ENCODE measurements around the gene RPS28.

DNA sequence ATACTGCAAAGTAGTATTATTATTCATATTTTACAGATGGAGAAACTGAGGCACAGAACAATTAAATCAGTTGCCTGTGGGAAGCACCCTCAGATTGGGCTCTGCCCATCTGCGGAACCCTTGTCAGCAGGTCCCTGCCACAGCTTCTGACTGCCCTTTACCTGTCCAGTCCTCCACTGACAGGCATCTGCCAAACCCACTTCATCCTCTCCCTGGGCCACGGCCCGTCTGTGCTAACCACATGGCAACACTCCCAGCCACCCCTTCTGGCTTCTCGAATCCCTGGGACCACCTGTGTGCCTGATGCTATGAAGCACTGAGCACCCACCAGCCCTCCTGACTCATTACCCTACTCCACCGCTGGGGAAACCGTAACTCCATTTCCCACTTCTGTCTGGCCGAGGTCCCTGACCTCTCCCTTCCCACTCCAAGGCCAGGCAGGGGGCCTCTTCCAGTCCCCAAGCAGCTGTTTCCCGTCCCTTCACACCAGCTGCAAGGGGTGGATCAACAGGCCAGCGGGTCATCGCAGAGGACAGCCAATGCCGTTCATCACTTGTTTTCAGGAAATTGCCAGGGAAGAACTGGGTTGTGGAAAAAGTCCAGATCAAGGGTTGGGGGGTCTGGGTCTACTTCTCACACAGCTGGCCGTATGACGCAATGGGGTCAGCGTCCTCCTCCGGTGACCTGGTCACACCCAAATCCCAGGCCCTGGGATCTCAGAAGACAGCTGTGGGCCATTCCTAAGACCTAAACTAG lies 19.2 kb downstream of the RPS28 start:
- TF ChIP-seq MYC (IDR thresholded peaks at IDR 0.05; ENCODE audit: borderline replicate concordance, low read length) (no peak), TP53 (CRISPR knock-in tag; IDR thresholded peaks at IDR 0.05) (no peak), POLR2A (IDR thresholded peaks at IDR 0.05; ENCODE audit: low read length) (no peak), RAD21 (conservative IDR thresholded peaks at IDR 0.05 in 1 of 2, IDR thresholded peaks at IDR 0.05 in 1 of 2) (no peak), CHD4 (IDR thresholded peaks at IDR 0.05; ENCODE audit: borderline replicate concordance) (no peak), MAZ (IDR thresholded peaks at IDR 0.05; ENCODE audit: borderline replicate concordance, low read depth, low read length) (no peak), EP300 (IDR thresholded peaks at IDR 0.05) (no peak), JUNB (IDR thresholded peaks at IDR 0.05) (no peak), EHMT2 (IDR thresholded peaks at IDR 0.05; ENCODE audit: low read depth) (no peak)
- TF ChIP-seq, protein P1, sequence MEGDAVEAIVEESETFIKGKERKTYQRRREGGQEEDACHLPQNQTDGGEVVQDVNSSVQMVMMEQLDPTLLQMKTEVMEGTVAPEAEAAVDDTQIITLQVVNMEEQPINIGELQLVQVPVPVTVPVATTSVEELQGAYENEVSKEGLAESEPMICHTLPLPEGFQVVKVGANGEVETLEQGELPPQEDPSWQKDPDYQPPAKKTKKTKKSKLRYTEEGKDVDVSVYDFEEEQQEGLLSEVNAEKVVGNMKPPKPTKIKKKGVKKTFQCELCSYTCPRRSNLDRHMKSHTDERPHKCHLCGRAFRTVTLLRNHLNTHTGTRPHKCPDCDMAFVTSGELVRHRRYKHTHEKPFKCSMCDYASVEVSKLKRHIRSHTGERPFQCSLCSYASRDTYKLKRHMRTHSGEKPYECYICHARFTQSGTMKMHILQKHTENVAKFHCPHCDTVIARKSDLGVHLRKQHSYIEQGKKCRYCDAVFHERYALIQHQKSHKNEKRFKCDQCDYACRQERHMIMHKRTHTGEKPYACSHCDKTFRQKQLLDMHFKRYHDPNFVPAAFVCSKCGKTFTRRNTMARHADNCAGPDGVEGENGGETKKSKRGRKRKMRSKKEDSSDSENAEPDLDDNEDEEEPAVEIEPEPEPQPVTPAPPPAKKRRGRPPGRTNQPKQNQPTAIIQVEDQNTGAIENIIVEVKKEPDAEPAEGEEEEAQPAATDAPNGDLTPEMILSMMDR (IDR thresholded peaks at IDR 0.05): no peak
- TF ChIP-seq, protein P2, sequence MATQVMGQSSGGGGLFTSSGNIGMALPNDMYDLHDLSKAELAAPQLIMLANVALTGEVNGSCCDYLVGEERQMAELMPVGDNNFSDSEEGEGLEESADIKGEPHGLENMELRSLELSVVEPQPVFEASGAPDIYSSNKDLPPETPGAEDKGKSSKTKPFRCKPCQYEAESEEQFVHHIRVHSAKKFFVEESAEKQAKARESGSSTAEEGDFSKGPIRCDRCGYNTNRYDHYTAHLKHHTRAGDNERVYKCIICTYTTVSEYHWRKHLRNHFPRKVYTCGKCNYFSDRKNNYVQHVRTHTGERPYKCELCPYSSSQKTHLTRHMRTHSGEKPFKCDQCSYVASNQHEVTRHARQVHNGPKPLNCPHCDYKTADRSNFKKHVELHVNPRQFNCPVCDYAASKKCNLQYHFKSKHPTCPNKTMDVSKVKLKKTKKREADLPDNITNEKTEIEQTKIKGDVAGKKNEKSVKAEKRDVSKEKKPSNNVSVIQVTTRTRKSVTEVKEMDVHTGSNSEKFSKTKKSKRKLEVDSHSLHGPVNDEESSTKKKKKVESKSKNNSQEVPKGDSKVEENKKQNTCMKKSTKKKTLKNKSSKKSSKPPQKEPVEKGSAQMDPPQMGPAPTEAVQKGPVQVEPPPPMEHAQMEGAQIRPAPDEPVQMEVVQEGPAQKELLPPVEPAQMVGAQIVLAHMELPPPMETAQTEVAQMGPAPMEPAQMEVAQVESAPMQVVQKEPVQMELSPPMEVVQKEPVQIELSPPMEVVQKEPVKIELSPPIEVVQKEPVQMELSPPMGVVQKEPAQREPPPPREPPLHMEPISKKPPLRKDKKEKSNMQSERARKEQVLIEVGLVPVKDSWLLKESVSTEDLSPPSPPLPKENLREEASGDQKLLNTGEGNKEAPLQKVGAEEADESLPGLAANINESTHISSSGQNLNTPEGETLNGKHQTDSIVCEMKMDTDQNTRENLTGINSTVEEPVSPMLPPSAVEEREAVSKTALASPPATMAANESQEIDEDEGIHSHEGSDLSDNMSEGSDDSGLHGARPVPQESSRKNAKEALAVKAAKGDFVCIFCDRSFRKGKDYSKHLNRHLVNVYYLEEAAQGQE (IDR thresholded peaks at IDR 0.05): no peak
- TF ChIP-seq, protein P3, sequence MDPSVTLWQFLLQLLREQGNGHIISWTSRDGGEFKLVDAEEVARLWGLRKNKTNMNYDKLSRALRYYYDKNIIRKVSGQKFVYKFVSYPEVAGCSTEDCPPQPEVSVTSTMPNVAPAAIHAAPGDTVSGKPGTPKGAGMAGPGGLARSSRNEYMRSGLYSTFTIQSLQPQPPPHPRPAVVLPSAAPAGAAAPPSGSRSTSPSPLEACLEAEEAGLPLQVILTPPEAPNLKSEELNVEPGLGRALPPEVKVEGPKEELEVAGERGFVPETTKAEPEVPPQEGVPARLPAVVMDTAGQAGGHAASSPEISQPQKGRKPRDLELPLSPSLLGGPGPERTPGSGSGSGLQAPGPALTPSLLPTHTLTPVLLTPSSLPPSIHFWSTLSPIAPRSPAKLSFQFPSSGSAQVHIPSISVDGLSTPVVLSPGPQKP (IDR thresholded peaks at IDR 0.05; ENCODE audit: low read depth, low read length): no peak
- TF ChIP-seq, protein P4, sequence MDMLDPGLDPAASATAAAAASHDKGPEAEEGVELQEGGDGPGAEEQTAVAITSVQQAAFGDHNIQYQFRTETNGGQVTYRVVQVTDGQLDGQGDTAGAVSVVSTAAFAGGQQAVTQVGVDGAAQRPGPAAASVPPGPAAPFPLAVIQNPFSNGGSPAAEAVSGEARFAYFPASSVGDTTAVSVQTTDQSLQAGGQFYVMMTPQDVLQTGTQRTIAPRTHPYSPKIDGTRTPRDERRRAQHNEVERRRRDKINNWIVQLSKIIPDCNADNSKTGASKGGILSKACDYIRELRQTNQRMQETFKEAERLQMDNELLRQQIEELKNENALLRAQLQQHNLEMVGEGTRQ (IDR thresholded peaks at IDR 0.05): no peak
- TF ChIP-seq, protein P5, sequence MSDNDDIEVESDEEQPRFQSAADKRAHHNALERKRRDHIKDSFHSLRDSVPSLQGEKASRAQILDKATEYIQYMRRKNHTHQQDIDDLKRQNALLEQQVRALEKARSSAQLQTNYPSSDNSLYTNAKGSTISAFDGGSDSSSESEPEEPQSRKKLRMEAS (IDR thresholded peaks at IDR 0.05): no peak

Measured in A549 (cell line).